Iris pigment epithelial cell (primary cell): ENCODE data around the gene ZNF609.
A peak's percentile ranks its signal among the peaks of the same experiment; 100 is the strongest.
"Not testable (repeated sequence)": the region's sequence is repeated elsewhere in the genome, so short reads cannot be mapped to it uniquely, and the experiment has no call there.

Source experiments
- DNase-seq: peaks from one replicate; pipeline ENCODE4 v3.0.0-alpha.2; 2011; ENCODE audit warnings: low read depth

Gene ZNF609

DNA sequence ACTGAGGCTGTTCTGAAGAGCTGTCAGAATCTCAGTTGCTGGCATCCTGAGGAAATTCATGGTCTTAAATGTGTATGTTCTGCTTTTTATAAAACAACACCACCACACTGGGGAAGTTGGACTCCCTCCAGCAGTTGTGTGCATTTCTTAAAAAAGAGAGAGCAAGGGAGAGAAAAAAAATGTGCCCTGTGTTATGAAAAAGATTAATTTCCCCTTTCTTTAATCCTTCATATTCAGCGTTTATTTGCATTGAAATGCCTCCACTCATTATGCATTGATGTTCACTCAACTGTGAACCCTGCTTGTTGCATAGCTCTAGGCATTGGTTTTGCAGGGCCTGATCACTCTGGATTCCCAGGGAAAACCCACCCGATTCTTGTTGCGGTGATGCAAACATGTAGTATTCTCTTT is 4.4 kb upstream of the ZNF609 start:
- peak; percentile 42 for DNase-seq

GRCh38 chr15:64456634-64457108 is 3.7 kb upstream of the ZNF609 start:
- peak; percentile 72 for DNase-seq

DNA sequence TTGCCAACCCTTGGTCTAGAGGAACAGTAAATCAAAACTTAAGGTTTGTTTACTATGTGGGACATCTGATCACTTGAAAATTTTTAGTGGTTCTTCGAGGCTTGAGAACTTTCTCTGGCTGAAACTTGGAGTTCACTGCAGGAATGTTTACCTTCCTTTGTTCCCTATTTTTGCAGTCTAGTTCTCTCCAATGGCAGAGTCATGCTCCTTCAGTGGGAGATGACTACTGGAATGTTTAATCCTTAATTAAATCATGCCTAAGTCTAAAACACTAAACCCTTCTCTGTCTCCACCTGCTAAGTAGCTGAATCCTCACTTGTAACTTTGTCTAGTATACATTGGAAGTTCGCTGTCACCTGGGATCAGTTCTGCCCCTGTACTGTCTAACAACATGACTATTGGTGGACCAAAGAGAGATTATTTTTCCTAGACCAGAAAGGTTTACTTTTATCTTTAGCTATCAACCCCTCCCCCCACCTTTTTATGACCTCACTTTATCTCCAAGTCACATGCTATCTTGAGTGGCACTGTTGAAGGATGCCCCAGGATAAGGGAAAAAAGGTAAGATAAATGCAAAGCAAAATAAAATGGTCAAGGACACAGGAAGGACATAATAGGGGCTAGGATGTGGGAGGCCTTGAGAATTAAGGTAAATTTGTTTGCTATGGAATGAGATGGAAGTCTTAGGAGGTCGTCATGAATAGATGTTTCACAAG is 1.2 kb upstream of the ZNF609 start:
- DNase-seq: no peak

DNA sequence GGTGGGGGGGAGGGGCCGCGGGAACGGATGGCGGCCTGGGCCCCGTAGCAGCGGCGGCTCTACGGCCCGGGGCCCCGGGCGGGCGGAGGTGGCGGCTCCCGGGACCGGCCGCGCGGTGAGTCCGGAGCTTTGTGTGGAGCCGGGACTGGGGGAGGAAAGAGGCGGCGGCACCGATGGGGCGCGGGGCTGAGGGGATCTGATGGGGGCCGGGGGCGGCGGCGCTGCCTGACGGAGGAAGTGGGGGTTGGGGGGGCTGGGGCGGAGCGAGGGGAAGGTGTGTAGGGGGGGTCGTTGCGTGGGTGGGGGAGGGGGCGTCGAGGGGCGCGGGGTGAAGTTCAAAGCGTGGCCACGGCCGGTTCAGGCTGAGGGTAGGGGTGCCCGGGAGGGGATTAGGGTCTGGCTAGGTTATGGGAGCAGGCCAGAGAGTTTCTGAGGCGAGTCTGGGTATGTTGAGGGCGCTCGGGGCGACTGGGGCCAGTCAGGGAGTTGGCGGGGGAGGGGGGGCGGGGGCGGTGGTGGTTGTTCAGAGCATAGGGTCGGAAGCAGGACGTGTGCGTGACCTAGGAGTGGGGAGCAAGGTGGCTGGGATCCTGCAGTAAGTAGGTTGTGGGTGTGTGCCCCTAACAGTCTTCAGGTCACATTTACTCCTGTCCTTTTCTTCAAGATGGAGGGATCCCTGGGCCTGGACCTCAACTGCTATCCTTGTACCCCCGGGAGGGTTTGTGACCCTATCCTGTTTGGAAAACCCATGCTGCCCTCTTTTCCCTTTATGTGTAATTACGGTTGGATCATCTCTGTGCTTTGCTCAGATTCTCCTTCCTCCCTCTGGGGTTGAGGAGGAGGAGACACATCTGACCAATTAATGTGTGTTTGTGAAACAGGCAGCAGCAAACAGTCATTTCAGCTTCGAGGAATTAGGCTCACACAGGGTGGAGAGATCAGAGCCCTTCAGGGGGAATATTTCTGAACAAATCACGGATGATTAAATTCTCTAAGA is 644 bp downstream of the ZNF609 start:
- DNase-seq: peak; percentile 83

GRCh38 chr15:64461721-64462162 is 1.4 kb downstream of the ZNF609 start:
- DNase-seq: peak; percentile 38

GRCh38 chr15:64462492-64462891 is 2.1 kb downstream of the ZNF609 start:
- DNase-seq: no peak

- peak; percentile 35 for DNase-seq
Measured at GRCh38 chr15:64464276-64465005, 4.1 kb downstream of the ZNF609 start.

GRCh38 chr15:64466408-64467141 is 6.2 kb downstream of the ZNF609 start:
- DNase-seq: no peak

DNA sequence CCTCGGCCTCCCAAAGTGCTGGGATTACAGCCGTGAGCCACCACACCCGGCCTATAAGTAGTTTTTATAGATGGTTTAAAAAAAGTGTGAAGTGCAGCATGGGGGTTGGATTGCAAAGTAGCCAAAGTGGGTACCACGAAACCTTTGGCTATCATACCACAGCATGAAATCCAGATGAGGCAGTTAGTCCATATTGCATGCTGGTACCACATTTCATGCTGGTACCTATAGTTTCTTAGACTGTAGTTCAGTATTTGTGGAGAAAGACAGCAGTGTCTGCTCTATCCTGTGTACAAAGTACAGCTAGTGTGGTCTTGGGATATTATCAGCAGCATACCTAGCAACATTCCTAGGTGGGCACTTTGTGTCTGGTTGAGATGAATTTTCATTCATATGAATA is 11.8 kb downstream of the ZNF609 start:
- no peak for DNase-seq

GRCh38 chr15:64474846-64475245 is 14.5 kb downstream of the ZNF609 start:
- DNase-seq: no peak

GRCh38 chr15:64476550-64476949 is 16.2 kb downstream of the ZNF609 start:
- no peak for DNase-seq

DNA sequence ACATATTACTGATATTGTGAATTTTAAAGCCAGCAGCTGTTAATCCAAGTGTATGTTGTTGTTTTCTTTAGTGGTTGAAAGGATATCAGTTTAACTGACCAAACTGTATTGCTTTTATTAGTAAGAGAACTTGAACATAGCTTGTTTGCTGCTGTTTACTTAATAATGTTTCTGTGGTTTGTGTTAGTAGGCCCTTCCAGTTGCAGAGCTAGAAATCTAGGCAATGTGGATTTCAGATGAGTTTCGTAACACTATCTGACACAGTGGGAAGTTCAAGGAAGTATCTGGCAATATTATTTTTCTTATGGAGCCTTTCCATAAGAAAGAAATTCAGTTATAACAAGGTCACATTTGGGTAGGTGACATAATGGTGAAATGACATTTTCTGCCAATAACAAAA is 18.5 kb downstream of the ZNF609 start:
- peak; percentile 77 for DNase-seq

GRCh38 chr15:64480891-64481290 is 20.5 kb downstream of the ZNF609 start:
- no peak for DNase-seq

GRCh38 chr15:64483749-64484148 is 23.4 kb downstream of the ZNF609 start:
- no peak for DNase-seq

DNA sequence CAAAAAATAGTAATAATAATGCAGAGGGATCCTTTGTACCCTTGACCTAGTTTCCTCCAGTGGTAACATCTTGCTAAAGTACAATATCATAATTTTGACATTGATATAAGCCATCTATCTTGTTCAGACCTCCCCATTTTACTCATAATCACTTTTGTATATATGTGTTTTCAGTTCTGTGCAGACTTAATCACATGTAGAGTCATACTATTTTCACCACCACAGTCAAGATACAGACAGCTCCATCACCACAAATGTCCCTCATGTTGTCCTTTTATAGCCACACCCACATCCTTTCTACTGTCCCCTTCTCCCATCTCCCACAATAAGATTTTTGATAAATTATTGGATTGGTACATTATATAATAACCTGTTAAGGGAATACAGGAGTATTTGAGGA is 25.4 kb downstream of the ZNF609 start:
- no peak for DNase-seq

DNA sequence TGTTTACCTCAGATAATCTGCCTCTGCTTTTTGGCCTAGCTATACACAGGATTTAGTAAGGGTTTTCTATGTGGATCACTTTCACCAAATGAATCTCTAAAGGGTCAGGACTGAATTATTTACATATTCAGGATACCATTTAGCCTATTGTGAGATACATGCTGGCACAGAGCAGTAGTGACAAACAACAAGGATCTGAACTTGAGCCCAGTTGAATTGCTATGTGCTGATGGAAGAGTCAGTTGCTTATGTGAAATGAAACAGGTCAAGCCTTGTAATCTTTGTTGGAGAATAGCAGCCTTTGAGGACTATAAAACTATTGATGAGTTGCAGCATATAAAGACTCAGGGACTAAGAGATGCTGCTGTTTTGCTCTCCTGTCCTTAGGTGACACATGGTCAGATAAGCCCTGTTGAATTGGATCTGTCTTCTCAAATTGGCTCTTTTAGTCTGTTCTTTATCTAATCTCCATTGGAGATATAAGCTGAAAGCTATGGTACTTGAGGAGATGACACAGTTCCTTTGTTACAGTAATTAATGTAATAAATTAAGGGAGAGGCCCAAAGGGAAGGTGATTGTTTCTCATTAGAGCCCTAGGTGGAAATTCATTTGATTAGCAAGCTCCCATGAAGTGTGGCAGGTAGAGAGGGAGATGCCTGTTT is 30.4 kb downstream of the ZNF609 start:
- DNase-seq: peak; percentile 52

DNA sequence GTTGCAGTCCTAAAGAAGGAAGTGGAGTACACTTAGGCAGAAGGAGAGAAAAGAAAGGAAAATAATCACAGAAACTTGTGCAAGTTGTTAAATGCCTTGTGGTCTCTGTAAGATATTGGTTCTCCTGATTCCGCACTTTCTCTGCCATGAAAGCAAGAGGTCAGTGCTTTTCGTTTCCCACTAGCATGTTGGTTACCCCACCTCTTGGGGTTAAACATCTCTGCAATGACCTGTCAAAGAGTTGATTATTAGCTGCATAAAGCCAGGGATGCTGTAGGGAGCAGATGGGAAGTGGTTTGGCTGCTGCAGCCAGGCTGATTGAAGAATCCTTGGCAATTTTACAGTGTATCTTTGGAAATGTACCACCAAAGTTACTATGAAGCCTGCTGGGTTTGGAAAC is 33.3 kb downstream of the ZNF609 start:
- DNase-seq: no peak

- DNase-seq: not testable (repeated sequence)
Measured at GRCh38 chr15:64495968-64496367, 35.6 kb downstream of the ZNF609 start.

DNA sequence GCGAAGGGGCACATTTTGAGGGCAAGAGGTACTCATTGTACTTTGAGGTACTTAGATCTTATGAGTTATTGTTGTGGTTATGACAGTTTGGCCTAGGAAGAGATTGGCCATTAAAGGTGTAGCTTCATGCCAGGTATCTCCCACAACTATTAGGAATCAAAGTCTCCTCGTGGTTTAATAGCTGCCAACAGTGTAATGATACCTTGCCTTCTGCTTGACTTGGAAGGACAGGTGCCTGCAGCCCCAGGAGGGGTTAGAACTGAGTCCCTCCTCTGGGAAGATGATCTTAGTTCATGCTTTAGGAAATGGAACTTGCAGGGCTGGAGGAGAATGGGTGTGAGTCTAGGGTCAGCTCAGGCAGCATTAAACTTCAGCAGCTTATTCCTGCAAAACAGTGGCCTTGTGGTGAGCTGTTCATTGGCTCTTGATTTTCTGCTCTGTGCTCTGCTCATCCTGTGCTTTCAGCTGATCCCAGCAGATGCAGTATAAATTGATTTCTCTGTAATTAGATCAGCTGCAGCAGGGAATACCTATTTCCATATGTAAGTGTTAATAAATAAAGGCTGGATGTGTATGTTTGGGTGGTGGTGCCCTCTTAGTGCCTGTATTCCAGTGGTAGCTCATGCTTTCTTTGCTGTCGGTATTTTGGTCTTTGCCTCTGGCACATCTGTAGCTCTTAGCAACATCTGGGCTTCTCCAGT is 40.5 kb downstream of the ZNF609 start:
- DNase-seq: no peak

GRCh38 chr15:64501396-64501715 is 41.0 kb downstream of the ZNF609 start:
- DNase-seq: no peak
